Activated CD4-positive, alpha-beta T cell treated with anti-CD3 and anti-CD28 coated beads, Interleukin-2, amount 50 U/mL, for 16 hours (primary cell): Measurements from ENCODE around the gene RRP36.
"Not testable (repeated sequence)": the region's sequence is repeated elsewhere in the genome, so short reads cannot be mapped to it uniquely, and the experiment has no call there.

ENCODE experiments used
- DNase-seq: peaks from one replicate; pipeline ENCODE4 v3.0.0-alpha.2; 2020

Gene RRP36

GRCh38 chr6:43021270-43022047 lies at the start of gene RRP36:
RRP36 (plus strand) TSS chr6:43021623; CDS start chr6:43021655, 32 bp downstream.
- DNase-seq = peak; percentile 81

- DNase-seq = no peak
Measured at GRCh38 chr6:42971746-42972327, 49.6 kb upstream of the RRP36 start.

GRCh38 chr6:42973926-42974325 lies 47.5 kb upstream of the RRP36 start:
- no peak for DNase-seq

- DNase-seq = no peak
Measured at GRCh38 chr6:42974919-42975505, 46.4 kb upstream of the RRP36 start.

GRCh38 chr6:42978487-42978838 lies 43.0 kb upstream of the RRP36 start:
- DNase-seq = no peak

GRCh38 chr6:42978839-42979522 lies 42.4 kb upstream of the RRP36 start, which contains the start of gene PEX6:
PEX6 (minus strand) TSS chr6:42979181; CDS start chr6:42979150, 31 bp downstream.
- DNase-seq = peak; percentile 96

GRCh38 chr6:42979523-42980177 lies 41.8 kb upstream of the RRP36 start:
- DNase-seq = no peak

- DNase-seq = no peak
Measured at GRCh38 chr6:42981836-42982235, 39.6 kb upstream of the RRP36 start.

- peak; percentile 99 for DNase-seq
Measured at GRCh38 chr6:42984001-42984923, 37.2 kb upstream of the RRP36 start, which contains the start of gene PPP2R5D. PPP2R5D (plus strand) TSS chr6:42984570; CDS start chr6:42984678, 108 bp downstream.

- DNase-seq = no peak
Measured at GRCh38 chr6:42984924-42985475, 36.4 kb upstream of the RRP36 start.

GRCh38 chr6:42987533-42988451 lies 33.6 kb upstream of the RRP36 start:
- no peak for DNase-seq

- no peak for DNase-seq
Measured at GRCh38 chr6:42988486-42989020, 32.9 kb upstream of the RRP36 start.

GRCh38 chr6:42989923-42990322 lies 31.5 kb upstream of the RRP36 start:
- DNase-seq = no peak

GRCh38 chr6:42993445-42993844 lies 28.0 kb upstream of the RRP36 start:
- no peak for DNase-seq

GRCh38 chr6:42996513-42996912 lies 24.9 kb upstream of the RRP36 start:
- no peak for DNase-seq

GRCh38 chr6:42998205-42998604 lies 23.2 kb upstream of the RRP36 start:
- DNase-seq = not testable (repeated sequence)

GRCh38 chr6:43001843-43002242 lies 19.6 kb upstream of the RRP36 start:
- DNase-seq = no peak

GRCh38 chr6:43005844-43006243 lies 15.6 kb upstream of the RRP36 start:
- no peak for DNase-seq

GRCh38 chr6:43006251-43006650 lies 15.2 kb upstream of the RRP36 start:
- no peak for DNase-seq

- DNase-seq = no peak
Measured at GRCh38 chr6:43007126-43007525, 14.3 kb upstream of the RRP36 start.
